Stimulated activated CD4-positive, alpha-beta T cell treated with anti-CD3 and anti-CD28 coated beads, TNF-alpha, amount 100 ng/mL, for 48 hours (primary cell): Measurements from ENCODE around the gene RNF215.

Source experiments
- DNase-seq, 3 donors: peaks; one replicate each; pipeline ENCODE4 v3.0.0-alpha.2; 2020; ENCODE audit warnings: low read depth in 3 of 3

Gene RNF215

DNA sequence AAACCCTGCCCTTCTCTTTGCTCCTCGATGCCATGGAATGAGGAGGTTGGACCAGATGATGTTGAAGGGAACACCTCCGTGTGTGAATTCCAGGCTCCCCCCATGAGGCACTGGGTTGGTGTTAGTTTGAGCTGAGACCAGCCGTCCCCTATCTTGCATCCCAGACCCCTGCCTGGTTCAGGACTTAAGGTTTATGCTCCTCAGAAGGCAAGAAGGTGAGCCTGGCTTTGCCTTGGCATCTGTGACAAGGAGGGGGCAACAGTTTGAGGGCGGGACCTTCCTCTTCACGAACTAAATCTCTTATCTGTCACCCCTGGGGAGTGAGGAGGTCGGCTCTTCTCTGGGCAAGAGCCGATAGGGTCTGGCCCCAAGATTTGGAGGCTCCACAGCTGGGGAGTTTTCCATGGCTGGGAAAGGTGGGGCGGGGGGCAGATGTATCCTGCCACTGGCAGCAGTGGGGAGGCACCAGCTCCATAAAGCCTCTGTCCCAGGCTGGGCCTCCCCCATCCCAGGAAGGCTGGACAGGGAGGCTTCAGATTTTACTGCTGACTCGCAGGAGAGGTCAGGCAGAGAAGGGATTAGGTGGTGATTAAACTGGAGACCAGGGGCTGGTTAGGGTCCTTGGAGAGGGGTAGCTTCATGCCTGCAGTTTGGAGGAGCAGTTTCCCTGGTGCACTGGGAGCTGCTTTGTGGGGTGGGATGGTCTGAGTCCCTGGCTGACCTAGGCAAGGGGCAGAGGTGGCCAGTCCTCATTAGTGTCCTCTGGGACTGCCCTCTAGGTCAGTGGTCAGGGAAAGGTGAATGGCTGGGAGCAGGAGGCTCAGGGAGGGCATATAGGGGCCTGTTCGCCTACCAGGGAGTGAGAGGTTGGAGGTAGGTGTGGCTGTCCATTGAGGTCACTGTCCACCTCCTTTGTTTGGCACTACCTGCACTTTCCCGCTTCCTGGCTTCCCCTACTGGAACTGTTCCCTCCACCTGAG is 10.7 kb upstream of the RNF215 start:
- DNase-seq, result no peak

- peak; percentile 40 to 56 (median 52) for DNase-seq
Observed at GRCh38 chr22:30396871-30397655, 9.9 kb upstream of the RNF215 start, which contains the start of gene SEC14L2. TSS of gene SEC14L2 (plus strand) at chr22:30397018. CDS start at chr22:30397117, 99 bp downstream.

DNA sequence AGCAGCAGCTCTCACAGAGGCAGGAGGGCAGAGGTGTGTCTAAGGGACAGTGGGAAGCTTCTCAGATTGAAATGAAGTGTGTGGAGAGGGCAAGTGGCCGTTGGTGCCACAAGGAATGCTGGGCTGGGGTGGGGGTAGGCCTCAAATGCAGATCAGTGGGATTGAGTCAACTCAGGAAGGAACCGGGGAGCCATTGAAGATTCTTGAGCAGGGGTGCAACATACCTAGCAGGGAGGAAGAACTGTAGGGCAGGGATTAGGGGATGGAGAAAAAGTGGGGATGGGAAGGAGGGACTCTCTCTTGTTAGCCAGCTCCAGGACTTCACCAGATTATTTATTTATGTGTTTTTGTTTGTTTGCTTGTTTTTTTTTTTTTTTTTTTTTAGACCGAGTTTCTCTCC is 6.7 kb upstream of the RNF215 start:
- DNase-seq, result no peak

GRCh38 chr22:30393322-30393680 is 6.1 kb upstream of the RNF215 start:
- DNase-seq, result no peak

DNA sequence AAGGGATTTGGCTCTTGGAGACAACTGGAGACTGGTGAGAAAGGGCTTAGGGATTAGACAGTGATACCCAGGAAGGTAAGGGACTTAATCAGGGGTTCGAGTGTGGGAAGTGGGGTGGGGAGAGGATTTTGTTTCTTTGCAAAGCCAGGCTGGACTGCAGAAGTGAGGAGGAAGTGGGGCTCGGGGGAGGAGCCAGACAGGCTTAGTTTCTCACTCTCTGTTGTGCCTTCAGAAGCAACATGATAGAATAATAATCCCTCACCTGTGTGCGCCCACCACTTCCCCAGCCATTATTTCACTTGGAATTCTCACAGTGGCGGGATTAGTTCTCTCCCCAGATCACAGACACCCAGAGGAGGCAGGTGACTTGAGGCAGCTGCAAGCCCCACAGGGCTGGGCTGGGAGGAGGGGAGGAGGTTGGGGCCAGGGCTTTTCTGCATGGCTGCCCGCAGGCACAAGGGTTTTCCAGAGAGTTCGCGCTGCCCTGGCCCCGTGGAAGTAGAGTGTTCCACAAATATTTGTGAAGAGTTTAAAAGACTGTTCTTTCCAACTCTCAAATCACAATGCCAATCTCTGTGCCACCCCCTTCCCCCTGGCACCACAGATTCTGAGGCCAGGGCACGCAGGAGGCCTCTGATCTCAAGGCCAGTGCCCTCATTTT is 5.6 kb upstream of the RNF215 start:
- DNase-seq, result no peak

DNA sequence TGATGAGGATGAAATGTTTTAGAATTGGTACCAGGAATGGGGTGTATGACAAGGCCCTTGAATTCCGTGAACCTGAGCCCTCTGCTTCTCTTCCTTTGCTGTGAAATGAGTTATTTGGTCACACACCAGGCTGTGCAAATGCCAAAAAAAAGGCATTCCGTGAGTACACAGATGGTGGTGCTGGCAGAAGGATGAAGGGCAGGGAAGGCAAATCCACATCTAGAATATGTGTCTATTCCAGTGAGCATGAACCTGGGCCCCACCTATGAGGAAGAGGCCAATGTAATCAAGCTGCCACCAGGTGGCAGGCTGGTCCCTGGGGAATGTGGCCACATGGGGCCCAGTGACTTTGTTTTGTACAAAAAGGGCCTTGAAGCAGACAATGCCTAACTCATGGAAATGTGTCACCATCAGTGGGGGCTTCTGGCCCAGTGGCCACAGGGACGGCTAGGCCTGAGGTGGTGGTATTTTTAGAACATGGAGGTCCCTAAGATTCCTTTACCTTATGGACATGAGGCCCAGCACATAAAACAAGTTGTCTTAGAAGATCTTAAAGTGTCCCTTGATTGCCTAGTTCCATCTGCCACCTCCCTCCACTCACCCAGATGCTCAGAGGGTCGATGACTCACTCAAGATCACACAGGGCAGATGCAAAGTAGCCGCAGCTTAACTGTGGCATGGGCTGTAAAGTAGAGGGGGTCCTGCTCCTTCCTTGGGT is 3.9 kb upstream of the RNF215 start:
- DNase-seq, result peak; percentile 66 to 71 (median 71)

DNA sequence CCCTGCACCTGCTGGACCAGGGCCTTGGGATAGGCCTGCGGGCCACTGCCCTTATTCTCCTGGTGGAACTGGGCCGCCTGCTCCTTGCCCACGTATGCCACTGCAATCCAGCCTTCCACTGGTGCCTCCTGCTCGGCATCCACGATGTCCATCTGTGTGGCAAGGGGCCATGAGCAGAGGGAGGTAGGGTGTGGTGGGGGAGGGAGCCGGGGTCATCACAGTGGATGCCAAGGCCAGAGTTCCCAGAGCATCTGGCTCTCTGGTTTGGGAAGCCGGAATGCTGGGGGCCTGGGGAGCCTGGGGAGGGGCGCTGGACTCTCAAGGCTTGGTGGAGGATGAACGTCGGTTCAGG is 627 bp downstream of the RNF215 start:
- no peak for DNase-seq

GRCh38 chr22:30385942-30386341 is 1.3 kb downstream of the RNF215 start:
- no peak for DNase-seq

- no peak for DNase-seq
Observed at GRCh38 chr22:30383061-30383460, 4.2 kb downstream of the RNF215 start.

GRCh38 chr22:30382340-30382739 is 4.9 kb downstream of the RNF215 start:
- DNase-seq, result no peak

- no peak for DNase-seq
Observed at GRCh38 chr22:30381264-30381663, 5.9 kb downstream of the RNF215 start.

- DNase-seq, result no peak
Observed at GRCh38 chr22:30380011-30380410, 7.2 kb downstream of the RNF215 start.

DNA sequence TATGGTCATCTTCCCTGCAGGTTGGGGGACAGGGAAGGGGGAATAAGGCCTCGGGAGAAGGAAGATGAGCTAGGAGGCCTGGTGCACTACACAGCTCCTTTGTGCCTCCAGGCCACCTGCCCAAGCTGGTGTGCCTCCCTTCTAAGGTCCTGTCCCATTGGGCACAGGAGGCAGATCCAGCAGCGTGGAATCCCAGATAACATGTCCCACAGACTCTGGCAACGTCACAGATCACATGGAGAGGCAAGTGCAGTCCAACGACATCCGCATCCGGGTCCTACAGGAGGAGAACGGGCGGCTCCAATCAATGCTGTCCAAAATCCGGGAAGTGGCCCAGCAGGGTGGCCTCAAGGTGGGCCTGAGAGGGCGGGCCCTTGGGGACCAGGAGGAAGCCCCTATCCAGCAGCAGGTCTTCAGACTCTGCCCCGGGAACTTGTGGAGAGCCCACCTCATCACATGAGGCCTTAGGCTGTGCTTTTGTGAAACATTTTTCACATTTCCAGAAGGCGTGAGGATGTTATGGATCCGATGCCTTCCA is 11.8 kb downstream of the RNF215 start:
- DNase-seq, result no peak

- no peak for DNase-seq
Observed at GRCh38 chr22:30373331-30374325, 13.6 kb downstream of the RNF215 start.

DNA sequence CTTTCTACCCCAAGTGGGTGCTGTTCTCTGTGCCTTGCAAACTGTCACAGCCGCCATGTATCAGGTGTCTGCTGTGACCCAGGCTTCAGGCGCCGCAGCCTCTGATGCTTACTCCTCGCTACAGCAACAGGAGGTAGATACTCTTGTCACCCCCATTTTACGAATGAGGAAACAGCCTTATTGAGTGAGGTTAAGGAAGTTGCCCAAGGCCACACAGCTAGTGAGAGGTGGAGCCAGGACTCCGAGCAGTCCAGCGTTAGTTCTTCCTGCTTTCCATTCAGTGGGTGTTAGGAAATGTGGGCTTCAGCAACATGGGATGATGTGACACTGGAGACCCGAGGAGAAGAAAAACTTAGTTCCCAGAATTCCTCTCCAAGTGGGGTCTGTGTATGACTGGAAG is 14.3 kb downstream of the RNF215 start:
- DNase-seq, result no peak

- DNase-seq, result no peak
Observed at GRCh38 chr22:30371981-30372380, 15.2 kb downstream of the RNF215 start.

DNA sequence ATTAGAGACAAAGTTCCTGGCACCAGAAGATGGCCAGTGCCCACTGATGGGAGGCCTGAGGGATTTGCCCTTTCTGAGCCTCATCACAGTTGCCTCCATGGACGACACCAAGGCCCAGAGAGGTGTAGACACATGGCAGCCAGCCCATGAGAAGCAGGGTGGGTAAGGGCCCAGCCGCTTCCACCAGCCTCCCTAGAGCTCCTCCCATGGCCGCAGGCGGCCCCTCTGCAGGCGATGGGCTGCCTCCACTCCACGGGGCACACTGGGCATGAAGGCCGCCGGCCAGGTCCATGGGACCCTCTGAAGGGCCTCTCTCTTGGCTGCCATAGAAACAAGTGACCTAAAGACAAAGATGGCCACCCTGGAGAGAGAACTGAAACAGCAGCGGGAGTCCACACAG is 15.9 kb downstream of the RNF215 start:
- no peak for DNase-seq

- no peak for DNase-seq
Observed at GRCh38 chr22:30370641-30371230, 16.5 kb downstream of the RNF215 start.

GRCh38 chr22:30368420-30368819 is 18.8 kb downstream of the RNF215 start:
- no peak for DNase-seq

- no peak for DNase-seq
Observed at GRCh38 chr22:30365891-30366290, 21.3 kb downstream of the RNF215 start.
